Suprapubic skin (tissue), 4 donors: ENCODE measurements around the gene GRID2.

Experiments
- CTCF ChIP-seq, 2 donors: fragments of 200-600 bp in 1 of 2; fragments of 450-650 bp in 1 of 2; sonication (generic) in 1 of 2; IDR thresholded peaks; one replicate each; pipeline ENCODE4 v1.5.1; 2016 to 2019; ENCODE audit warnings: antibody characterized with exemption in 2 of 2, mild to moderate bottlenecking in 1 of 2, moderate library complexity in 1 of 2
- EP300 ChIP-seq: sonication (generic); formaldehyde crosslinking; IDR thresholded peaks from one replicate; pipeline ENCODE4 v1.6.1; 2017; ENCODE audit warnings: antibody characterized with exemption
- POLR2A ChIP-seq, 2 donors: fragments of 450-650 bp; IDR thresholded peaks; one replicate each; pipeline ENCODE4 v1.6.1; 2017; ENCODE audit warnings: antibody characterized with exemption in 2 of 2, mild to moderate bottlenecking in 2 of 2, moderate library complexity in 2 of 2
- POLR2AphosphoS5 ChIP-seq, 3 donors: sonication (generic); formaldehyde crosslinking; IDR thresholded peaks; one replicate each; pipeline ENCODE4 v1.6.1; 2017; ENCODE audit warnings: antibody characterized with exemption in 3 of 3

- TF ChIP-seq CTCF (IDR thresholded peaks at IDR 0.05), result no peak
- TF ChIP-seq POLR2AphosphoS5 (IDR thresholded peaks at IDR 0.05), result no peak
- TF ChIP-seq POLR2A (IDR thresholded peaks at IDR 0.05), result no peak
- no peak for TF ChIP-seq EP300
These were observed 537.1 kb downstream of the GRID2 start for GRCh38 chr4:92840880-92841279.
